ENCODE data around the gene KMT2B. TPM values are rescaled to one million over a fixed set of nuclear protein-coding genes. Genes with fewer than 3 reads are reported as not detected.

KMT2B gene
- total and polyA plus RNA-seq, 9 of the 15 experiments (the other 6 are each of a cell fraction or from before 2014, with no cell fraction given), result 0.63 to 43.9 (median 8.1) TPM

DNA sequence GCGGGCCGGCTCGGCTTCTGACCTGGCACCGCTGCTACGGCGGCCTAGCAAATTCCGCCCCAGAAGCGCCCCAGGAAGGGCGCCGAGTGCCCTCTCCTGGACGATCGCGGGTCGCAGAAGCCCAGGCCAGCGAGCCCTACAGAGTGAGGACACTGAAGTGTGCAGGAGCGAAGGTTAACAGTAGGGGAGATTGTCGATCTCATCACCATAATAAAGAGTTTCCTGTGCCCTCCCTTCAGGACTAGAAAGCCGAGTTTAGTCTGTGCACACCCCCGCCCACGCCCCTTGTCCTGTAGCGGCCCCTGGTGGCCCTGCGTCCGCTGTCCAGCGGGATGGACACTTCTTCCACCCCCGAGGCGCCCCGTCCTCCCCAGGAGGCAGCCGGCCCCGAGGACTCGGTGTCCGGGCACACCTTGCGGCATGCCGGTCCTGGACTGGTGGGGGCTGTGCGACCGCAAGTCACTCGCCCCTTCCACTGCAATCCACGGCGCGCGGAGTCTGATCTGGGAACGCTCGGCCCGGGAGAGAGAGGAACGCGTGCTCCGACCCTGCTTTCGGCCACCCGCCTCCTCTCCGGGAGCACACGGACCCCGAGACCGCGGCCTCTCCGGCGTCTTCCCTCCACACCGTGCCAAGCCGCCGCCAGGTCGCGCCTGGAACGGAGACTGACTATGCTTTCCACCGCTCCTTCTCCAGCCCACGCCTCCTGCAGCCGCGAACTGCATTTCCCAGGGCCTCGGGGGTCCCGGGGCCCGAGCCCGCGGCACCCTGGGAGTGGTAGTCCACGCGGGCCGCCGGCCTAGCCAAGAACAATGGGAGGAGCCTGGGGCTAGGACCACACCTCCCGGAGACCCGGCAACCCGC lies 770 bp upstream of the KMT2B start (continued):
- TF ChIP-seq THAP12 (CRISPR knock-in tag; IDR thresholded peaks at IDR 0.05) (0 out of 2 replicates have a peak, but pooled peaks have one; percentile 11), CREM (IDR thresholded peaks at IDR 0.05; ENCODE audit: low read depth) (peak; percentile 70; the same call in 1 of the 2 replicates), NEUROD1 (IDR thresholded peaks at IDR 0.05; ENCODE audit: borderline replicate concordance, low read depth, low read length, partially characterized antibody) (peak; percentile 11), HCFC1 (IDR thresholded peaks at IDR 0.05; ENCODE audit: low read depth, low read length) (peak; percentile 94), SMARCE1 (IDR thresholded peaks at IDR 0.05) (peak; percentile 63), TGIF2 (CRISPR knock-in tag; IDR thresholded peaks at IDR 0.05) (no peak), BRCA1 (IDR thresholded peaks at IDR 0.05) (no peak), BRCA1 (CRISPR knock-in tag; IDR thresholded peaks at IDR 0.05) (no peak), E2F3 (CRISPR knock-in tag; IDR thresholded peaks at IDR 0.05) (no peak), ZBTB8A (IDR thresholded peaks at IDR 0.05; ENCODE audit: partially characterized antibody) (no peak), SP1 (CRISPR knock-in tag; IDR thresholded peaks at IDR 0.05) (peak; percentile 82), HSF4 (CRISPR knock-in tag; IDR thresholded peaks at IDR 0.05; ENCODE audit: borderline replicate concordance) (no peak), CBX3 (IDR thresholded peaks at IDR 0.05; ENCODE audit: borderline replicate concordance in 1 of 2, low read length in 2 of 2) (0 out of 3 replicates have a peak, but pooled peaks of 1 of the 2 experiments have one; percentile 35), CCNT2 (IDR thresholded peaks at IDR 0.05; ENCODE audit: borderline replicate concordance, extremely low read depth, insufficient read length, low read depth, low read length) (no peak), MLLT1 (IDR thresholded peaks at IDR 0.05) (peak in 1 of 2 experiments; percentile 54; a peak in 2 of 4 replicates), YY1 (IDR thresholded peaks at IDR 0.05; ENCODE audit: borderline replicate concordance in 1 of 3, control insufficient read depth in 1 of 3, extremely low read depth in 1 of 3, insufficient read depth in 3 of 3, insufficient read length in 1 of 3, insufficient replicate concordance in 2 of 3, low read depth in 1 of 3, low read length in 2 of 3) (peak in 2 of 3 experiments; percentile 59 to 63), POLR2A (conservative IDR thresholded peaks at IDR 0.05) (peak; percentile 63), SOX6 (IDR thresholded peaks at IDR 0.05) (peak; percentile 85)
- TF ChIP-seq, protein P1, sequence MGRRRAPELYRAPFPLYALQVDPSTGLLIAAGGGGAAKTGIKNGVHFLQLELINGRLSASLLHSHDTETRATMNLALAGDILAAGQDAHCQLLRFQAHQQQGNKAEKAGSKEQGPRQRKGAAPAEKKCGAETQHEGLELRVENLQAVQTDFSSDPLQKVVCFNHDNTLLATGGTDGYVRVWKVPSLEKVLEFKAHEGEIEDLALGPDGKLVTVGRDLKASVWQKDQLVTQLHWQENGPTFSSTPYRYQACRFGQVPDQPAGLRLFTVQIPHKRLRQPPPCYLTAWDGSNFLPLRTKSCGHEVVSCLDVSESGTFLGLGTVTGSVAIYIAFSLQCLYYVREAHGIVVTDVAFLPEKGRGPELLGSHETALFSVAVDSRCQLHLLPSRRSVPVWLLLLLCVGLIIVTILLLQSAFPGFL (CRISPR knock-in tag; IDR thresholded peaks at IDR 0.05), result no peak
- TF ChIP-seq, protein P2, sequence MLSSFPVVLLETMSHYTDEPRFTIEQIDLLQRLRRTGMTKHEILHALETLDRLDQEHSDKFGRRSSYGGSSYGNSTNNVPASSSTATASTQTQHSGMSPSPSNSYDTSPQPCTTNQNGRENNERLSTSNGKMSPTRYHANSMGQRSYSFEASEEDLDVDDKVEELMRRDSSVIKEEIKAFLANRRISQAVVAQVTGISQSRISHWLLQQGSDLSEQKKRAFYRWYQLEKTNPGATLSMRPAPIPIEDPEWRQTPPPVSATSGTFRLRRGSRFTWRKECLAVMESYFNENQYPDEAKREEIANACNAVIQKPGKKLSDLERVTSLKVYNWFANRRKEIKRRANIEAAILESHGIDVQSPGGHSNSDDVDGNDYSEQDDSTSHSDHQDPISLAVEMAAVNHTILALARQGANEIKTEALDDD (IDR thresholded peaks at IDR 0.05), result peak; percentile 89
- TF ChIP-seq, protein P3, sequence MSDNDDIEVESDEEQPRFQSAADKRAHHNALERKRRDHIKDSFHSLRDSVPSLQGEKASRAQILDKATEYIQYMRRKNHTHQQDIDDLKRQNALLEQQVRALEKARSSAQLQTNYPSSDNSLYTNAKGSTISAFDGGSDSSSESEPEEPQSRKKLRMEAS (CRISPR knock-in tag; IDR thresholded peaks at IDR 0.05), result peak; percentile 77

All from K562 (cell line).